ENCODE measurements around the gene SYNE2.
"Not testable (repeated sequence)": the region's sequence is repeated elsewhere in the genome, so short reads cannot be mapped to it uniquely, and the experiment has no call there.

SYNE2 gene, protein sequence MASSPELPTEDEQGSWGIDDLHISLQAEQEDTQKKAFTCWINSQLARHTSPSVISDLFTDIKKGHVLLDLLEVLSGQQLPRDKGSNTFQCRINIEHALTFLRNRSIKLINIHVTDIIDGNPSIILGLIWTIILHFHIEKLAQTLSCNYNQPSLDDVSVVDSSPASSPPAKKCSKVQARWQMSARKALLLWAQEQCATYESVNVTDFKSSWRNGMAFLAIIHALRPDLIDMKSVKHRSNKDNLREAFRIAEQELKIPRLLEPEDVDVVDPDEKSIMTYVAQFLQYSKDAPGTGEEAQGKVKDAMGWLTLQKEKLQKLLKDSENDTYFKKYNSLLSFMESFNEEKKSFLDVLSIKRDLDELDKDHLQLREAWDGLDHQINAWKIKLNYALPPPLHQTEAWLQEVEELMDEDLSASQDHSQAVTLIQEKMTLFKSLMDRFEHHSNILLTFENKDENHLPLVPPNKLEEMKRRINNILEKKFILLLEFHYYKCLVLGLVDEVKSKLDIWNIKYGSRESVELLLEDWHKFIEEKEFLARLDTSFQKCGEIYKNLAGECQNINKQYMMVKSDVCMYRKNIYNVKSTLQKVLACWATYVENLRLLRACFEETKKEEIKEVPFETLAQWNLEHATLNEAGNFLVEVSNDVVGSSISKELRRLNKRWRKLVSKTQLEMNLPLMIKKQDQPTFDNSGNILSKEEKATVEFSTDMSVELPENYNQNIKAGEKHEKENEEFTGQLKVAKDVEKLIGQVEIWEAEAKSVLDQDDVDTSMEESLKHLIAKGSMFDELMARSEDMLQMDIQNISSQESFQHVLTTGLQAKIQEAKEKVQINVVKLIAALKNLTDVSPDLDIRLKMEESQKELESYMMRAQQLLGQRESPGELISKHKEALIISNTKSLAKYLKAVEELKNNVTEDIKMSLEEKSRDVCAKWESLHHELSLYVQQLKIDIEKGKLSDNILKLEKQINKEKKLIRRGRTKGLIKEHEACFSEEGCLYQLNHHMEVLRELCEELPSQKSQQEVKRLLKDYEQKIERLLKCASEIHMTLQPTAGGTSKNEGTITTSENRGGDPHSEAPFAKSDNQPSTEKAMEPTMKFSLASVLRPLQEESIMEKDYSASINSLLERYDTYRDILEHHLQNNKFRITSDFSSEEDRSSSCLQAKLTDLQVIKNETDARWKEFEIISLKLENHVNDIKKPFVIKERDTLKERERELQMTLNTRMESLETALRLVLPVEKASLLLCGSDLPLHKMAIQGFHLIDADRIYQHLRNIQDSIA (N-terminal part only)

GRCh38 chr14:63852817-63853731 lies at the start of gene SYNE2:
Gene SYNE2, plus strand, starts transcription at chr14:63853004. Its CDS starts 56,145 bp downstream, at chr14:63909149.
- DNase-seq: peak in 37 of 58 donors; percentile 0 to 47 (median 14)

- not testable (repeated sequence) for DNase-seq
Measured at GRCh38 chr14:63803221-63803791, 49.5 kb upstream of the SYNE2 start.

DNA sequence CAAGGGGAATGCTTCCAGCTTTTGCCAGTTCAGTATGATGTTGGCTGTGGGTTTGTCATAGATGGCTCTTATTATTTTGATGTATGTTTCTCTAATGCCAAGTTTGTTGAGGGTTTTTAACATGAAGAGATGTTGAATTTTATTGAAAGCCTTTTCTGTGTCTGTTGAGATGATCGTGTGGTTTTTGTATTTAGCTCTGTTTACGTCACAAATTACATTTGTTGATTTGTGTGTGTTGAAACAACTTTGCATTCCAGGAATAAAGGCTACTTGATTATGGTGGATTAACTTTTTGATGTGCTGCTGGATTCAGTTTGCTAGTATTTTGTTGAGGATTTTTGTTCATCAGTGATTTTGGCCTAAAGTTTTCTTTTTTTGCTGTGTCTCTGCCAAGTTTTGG lies 46.7 kb upstream of the SYNE2 start:
- DNase-seq: not testable (repeated sequence)

GRCh38 chr14:63811692-63812091 lies 41.1 kb upstream of the SYNE2 start:
- not testable (repeated sequence) for DNase-seq

GRCh38 chr14:63833728-63834127 lies 19.1 kb upstream of the SYNE2 start:
- DNase-seq: no peak

GRCh38 chr14:63840981-63841380 lies 11.8 kb upstream of the SYNE2 start:
- no peak for DNase-seq

- DNase-seq: no peak
Measured at GRCh38 chr14:63843796-63844195, 9.0 kb upstream of the SYNE2 start.

DNA sequence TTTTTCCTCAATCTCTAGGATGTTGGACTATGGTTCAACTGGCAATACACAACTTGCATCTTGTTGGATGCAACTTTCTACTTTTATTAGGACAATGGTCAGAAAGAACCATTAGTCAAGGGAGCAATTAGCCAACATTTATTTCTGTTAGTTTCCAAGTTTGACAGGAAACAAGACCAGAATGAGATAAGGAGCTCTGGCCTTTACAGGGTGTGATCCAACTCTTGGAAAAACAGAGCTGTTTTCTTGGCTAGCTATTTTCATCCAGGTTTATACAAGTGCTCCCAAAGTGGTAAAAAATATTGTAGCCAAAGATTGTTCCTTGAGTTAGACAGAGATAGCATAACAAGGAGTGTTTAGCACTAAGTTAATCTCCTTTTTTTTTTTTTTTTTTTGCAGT lies 3.9 kb upstream of the SYNE2 start:
- DNase-seq: no peak

DNA sequence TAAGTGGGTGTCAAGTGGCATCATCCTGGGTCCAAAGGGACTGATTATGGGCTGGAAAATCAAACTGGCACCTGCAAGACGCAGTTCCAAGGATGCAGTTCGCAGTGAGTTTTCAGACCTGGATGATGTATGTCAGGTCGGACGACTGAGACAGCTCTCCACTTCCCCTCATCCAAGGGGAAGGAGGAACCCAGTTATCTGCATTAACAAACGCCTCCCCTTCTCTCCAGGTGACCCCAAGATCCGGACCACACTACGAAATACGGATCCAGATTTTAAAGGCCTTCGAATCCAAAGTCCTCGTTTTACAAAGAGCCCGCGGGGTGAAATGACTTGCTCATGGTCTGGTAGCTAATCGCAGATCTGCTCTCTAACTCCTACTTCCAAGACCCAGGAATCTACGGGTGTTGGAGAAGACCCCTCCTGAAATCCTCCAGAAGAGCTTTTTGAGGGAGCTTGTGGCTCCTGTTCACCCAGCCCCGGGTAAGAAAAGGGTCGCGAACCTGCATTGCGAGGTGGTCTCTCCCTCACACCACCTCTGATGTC lies 460 bp upstream of the SYNE2 start:
- DNase-seq: no peak

- peak in 1 of 58 donors; percentile 3 for DNase-seq
Measured at GRCh38 chr14:63853831-63854293, 1.1 kb downstream of the SYNE2 start.

GRCh38 chr14:63854330-63854729 lies 1.5 kb downstream of the SYNE2 start:
- no peak for DNase-seq

DNA sequence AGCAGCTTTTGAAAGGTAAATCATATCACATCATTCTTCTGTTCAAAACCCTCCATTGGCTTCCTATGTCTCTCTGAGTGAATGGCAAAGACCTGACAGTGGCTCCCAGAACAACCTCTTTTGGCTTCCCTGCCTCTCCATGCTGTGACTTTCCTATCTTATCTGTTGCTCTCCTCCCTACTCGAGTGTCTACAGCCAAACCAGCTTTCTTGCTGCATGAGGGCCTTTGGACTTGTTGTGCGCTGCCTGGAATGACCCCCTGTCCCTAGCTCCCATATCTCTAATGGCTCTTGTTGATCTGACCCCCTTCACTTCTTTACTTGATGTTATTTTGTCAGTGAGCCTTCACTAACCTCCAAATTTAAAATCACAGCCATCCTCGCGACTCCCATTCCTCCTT lies 2.5 kb downstream of the SYNE2 start:
- no peak for DNase-seq

- no peak for DNase-seq
Measured at GRCh38 chr14:63857466-63858030, 4.7 kb downstream of the SYNE2 start.

GRCh38 chr14:63860146-63860545 lies 7.3 kb downstream of the SYNE2 start:
- DNase-seq: no peak

GRCh38 chr14:63862163-63862562 lies 9.4 kb downstream of the SYNE2 start:
- no peak for DNase-seq

GRCh38 chr14:63863004-63863403 lies 10.2 kb downstream of the SYNE2 start:
- DNase-seq: no peak

DNA sequence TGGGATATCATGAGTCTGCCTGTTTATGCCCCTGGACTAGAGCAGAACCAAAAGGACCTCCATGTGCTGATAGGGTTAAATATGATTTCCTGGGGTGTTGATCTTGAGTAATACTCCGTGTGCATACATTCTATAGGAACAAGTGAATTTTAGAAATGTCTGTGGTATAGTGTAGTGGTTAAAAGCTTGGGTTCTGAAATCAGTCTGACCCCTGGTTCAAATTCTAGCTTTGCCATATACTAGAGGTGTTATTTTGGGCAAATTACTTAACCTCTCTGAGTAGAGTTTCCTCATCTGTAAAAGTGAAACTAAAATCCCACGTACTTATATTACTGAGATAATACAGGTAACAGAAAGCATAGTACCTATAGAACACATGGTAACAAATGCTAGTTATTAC lies 12.0 kb downstream of the SYNE2 start:
- not testable (repeated sequence) for DNase-seq

- DNase-seq: no peak
Measured at GRCh38 chr14:63867933-63868921, 15.4 kb downstream of the SYNE2 start.
